GM10847 (cell line): Measurements from ENCODE around the gene TGFA.

ENCODE experiments used
- POLR2A ChIP-seq: IDR thresholded peaks from 2 replicates; pipeline ENCODE4 v1.6.1; 2011; ENCODE audit not compliant: insufficient read length; ENCODE audit errors: extremely low read depth

TGFA gene

GRCh38 chr2:70536517-70537055 is 17.0 kb downstream of the TGFA start:
- no peak for TF ChIP-seq POLR2A

- TF ChIP-seq POLR2A, result no peak
These were observed 18.1 kb downstream of the TGFA start for GRCh38 chr2:70535573-70535972.

- TF ChIP-seq POLR2A, result no peak
These were observed 19.3 kb downstream of the TGFA start for GRCh38 chr2:70534183-70534836.

- no peak for TF ChIP-seq POLR2A
These were observed 21.2 kb downstream of the TGFA start for GRCh38 chr2:70532244-70532935.

- TF ChIP-seq POLR2A, result no peak
These were observed 22.1 kb downstream of the TGFA start for GRCh38 chr2:70531419-70532086.

- TF ChIP-seq POLR2A, result no peak
These were observed 24.0 kb downstream of the TGFA start for GRCh38 chr2:70529610-70530009.

- TF ChIP-seq POLR2A, result no peak
These were observed 24.7 kb downstream of the TGFA start for GRCh38 chr2:70528929-70529328.

- no peak for TF ChIP-seq POLR2A
These were observed 25.4 kb downstream of the TGFA start for GRCh38 chr2:70528276-70528675.

- TF ChIP-seq POLR2A, result no peak
These were observed 26.1 kb downstream of the TGFA start for GRCh38 chr2:70527447-70528080.

GRCh38 chr2:70526126-70526525 is 27.5 kb downstream of the TGFA start:
- no peak for TF ChIP-seq POLR2A

GRCh38 chr2:70525032-70525431 is 28.6 kb downstream of the TGFA start:
- no peak for TF ChIP-seq POLR2A

- no peak for TF ChIP-seq POLR2A
These were observed 29.3 kb downstream of the TGFA start for GRCh38 chr2:70523996-70524965.

- no peak for TF ChIP-seq POLR2A
These were observed 30.0 kb downstream of the TGFA start for GRCh38 chr2:70523672-70523995.

- TF ChIP-seq POLR2A, result no peak
These were observed 31.0 kb downstream of the TGFA start for GRCh38 chr2:70522627-70523026.

- TF ChIP-seq POLR2A, result no peak
These were observed 32.8 kb downstream of the TGFA start for GRCh38 chr2:70520825-70521224.
